Measurements from ENCODE around the gene TLE3.

The TLE3 gene

GRCh38 chr15:70049701-70050301 is 47.9 kb downstream of the TLE3 start:
- in situ Hi-C loops (cut with HindIII; ENCODE audit: low pct_unique_long_range_greater_than_20kb, low sequenced_read_pairs), result no loop called here
- TF ChIP-seq JUND (IDR thresholded peaks at IDR 0.05; ENCODE audit: low read depth), result no peak
- DNase-seq (ENCODE audit: low read depth in 1 of 2, low spot score in 1 of 2), result no peak

- in situ Hi-C loops (cut with HindIII; ENCODE audit: low pct_unique_long_range_greater_than_20kb, low sequenced_read_pairs), result no loop called here
- DNase-seq (ENCODE audit: low read depth in 1 of 2, low spot score in 1 of 2), result no peak
- TF ChIP-seq JUND (IDR thresholded peaks at IDR 0.05; ENCODE audit: low read depth), result no peak
Measured at GRCh38 chr15:70048578-70049514, 48.9 kb downstream of the TLE3 start.

GRCh38 chr15:70048198-70048565 is 49.5 kb downstream of the TLE3 start:
- no peak for DNase-seq (ENCODE audit: low read depth in 1 of 2, low spot score in 1 of 2)
- in situ Hi-C loops (cut with HindIII; ENCODE audit: low pct_unique_long_range_greater_than_20kb, low sequenced_read_pairs), result no loop called here
- no peak for TF ChIP-seq JUND (IDR thresholded peaks at IDR 0.05; ENCODE audit: low read depth)

- in situ Hi-C loops (cut with HindIII; ENCODE audit: low pct_unique_long_range_greater_than_20kb, low sequenced_read_pairs), result no loop called here
- DNase-seq (ENCODE audit: low read depth in 1 of 2, low spot score in 1 of 2), result no peak
- no peak for TF ChIP-seq JUND (IDR thresholded peaks at IDR 0.05; ENCODE audit: low read depth)
Measured at GRCh38 chr15:70047386-70048197, 50.1 kb downstream of the TLE3 start.

- in situ Hi-C loops (cut with HindIII; ENCODE audit: low pct_unique_long_range_greater_than_20kb, low sequenced_read_pairs), result no loop called here
- no peak for DNase-seq (ENCODE audit: low read depth in 1 of 2, low spot score in 1 of 2)
- no peak for TF ChIP-seq JUND (IDR thresholded peaks at IDR 0.05; ENCODE audit: low read depth)
Measured at GRCh38 chr15:70046679-70047369, 50.9 kb downstream of the TLE3 start.

GRCh38 chr15:70045045-70045444 is 52.7 kb downstream of the TLE3 start:
- in situ Hi-C loops (cut with HindIII; ENCODE audit: low pct_unique_long_range_greater_than_20kb, low sequenced_read_pairs), result no loop called here
- no peak for DNase-seq (ENCODE audit: low read depth in 1 of 2, low spot score in 1 of 2)
- TF ChIP-seq JUND (IDR thresholded peaks at IDR 0.05; ENCODE audit: low read depth), result no peak

GRCh38 chr15:70044168-70044567 is 53.5 kb downstream of the TLE3 start:
- in situ Hi-C loops (cut with HindIII; ENCODE audit: low pct_unique_long_range_greater_than_20kb, low sequenced_read_pairs), result no loop called here
- DNase-seq (ENCODE audit: low read depth in 1 of 2, low spot score in 1 of 2), result no peak
- TF ChIP-seq JUND (IDR thresholded peaks at IDR 0.05; ENCODE audit: low read depth), result no peak

GRCh38 chr15:70043590-70043989 is 54.1 kb downstream of the TLE3 start:
- DNase-seq (ENCODE audit: low read depth in 1 of 2, low spot score in 1 of 2), result no peak
- in situ Hi-C loops (cut with HindIII; ENCODE audit: low pct_unique_long_range_greater_than_20kb, low sequenced_read_pairs), result no loop called here
- TF ChIP-seq JUND (IDR thresholded peaks at IDR 0.05; ENCODE audit: low read depth), result no peak

- no peak for DNase-seq (ENCODE audit: low read depth in 1 of 2, low spot score in 1 of 2)
- in situ Hi-C loops (cut with HindIII; ENCODE audit: low pct_unique_long_range_greater_than_20kb, low sequenced_read_pairs), result no loop called here
- TF ChIP-seq JUND (IDR thresholded peaks at IDR 0.05; ENCODE audit: low read depth), result no peak
Measured at GRCh38 chr15:70042553-70043214, 55.0 kb downstream of the TLE3 start.

GRCh38 chr15:70039917-70040316 is 57.8 kb downstream of the TLE3 start:
- DNase-seq (ENCODE audit: low read depth in 1 of 2, low spot score in 1 of 2), result no peak
- in situ Hi-C loops (cut with HindIII; ENCODE audit: low pct_unique_long_range_greater_than_20kb, low sequenced_read_pairs), result no loop called here
- TF ChIP-seq JUND (IDR thresholded peaks at IDR 0.05; ENCODE audit: low read depth), result no peak

GRCh38 chr15:70038730-70039392 is 58.9 kb downstream of the TLE3 start:
- no peak for DNase-seq (ENCODE audit: low read depth in 1 of 2, low spot score in 1 of 2)
- TF ChIP-seq JUND (IDR thresholded peaks at IDR 0.05; ENCODE audit: low read depth), result no peak
- in situ Hi-C loops (cut with HindIII; ENCODE audit: low pct_unique_long_range_greater_than_20kb, low sequenced_read_pairs), result no loop called here

Measured in T47D (cell line).